SHP77 (cell line): Measurements from ENCODE around the gene CRISP3.
"Not testable (repeated sequence)": the region's sequence is repeated elsewhere in the genome, so short reads cannot be mapped to it uniquely, and the experiment has no call there.

Experiments used
- DNase-seq, 2 experiments: peaks; one replicate each; lab custom pipeline; 2025; lab: John Stamatoyannopoulos, UW

The CRISP3 gene

GRCh38 chr6:49744259-49744658 lies at the start of gene CRISP3:
CRISP3 (minus strand) TSS chr6:49744388; CDS start chr6:49744367, 21 bp downstream.
- no peak for DNase-seq

GRCh38 chr6:49790341-49790740 lies 46.2 kb upstream of the CRISP3 start:
- DNase-seq = no peak

- no peak for DNase-seq
Measured at GRCh38 chr6:49787176-49787575, 43.0 kb upstream of the CRISP3 start, which contains the start of gene PGK2. PGK2 (minus strand) TSS chr6:49787285; CDS start chr6:49787187, 98 bp downstream.

DNA sequence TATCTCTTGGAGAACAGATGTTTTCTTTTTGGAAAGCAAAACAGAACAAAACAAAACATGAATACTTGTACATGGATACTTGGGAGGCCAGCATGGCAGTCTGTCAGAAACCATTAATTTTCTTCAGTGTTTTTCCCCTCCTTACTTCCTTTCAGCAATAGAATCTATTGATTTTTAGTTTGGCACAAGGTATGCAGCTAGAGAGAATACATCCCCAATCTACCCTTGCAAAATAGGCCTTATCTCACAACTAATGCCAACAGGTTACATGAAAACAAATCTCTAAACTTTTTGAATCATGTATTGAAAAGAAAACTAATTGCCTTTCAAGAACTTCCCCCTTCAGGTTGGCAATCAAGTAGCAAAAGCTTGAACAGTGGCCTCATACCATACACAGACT lies 40.1 kb upstream of the CRISP3 start:
- no peak for DNase-seq

- no peak for DNase-seq
Measured at GRCh38 chr6:49782725-49783124, 38.5 kb upstream of the CRISP3 start.

DNA sequence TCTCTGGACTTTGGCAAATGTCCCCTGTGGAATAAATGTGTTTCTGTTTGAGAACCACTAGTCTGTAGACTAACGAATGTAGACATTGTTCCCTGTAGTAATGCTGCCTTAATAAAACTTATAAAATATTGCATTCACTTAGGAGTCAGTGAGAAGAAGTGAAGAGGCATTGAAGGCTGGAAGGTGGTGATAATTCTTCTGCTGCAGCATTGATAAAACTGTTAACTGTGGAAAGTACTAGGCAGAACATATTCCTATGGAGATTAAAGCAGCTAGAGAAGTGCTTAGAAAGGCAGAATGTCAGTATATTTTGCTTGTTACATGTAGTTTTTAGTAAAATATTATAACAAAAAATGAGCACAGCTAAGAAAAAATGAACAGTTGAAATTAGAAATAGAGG lies 38.1 kb upstream of the CRISP3 start:
- DNase-seq = no peak

DNA sequence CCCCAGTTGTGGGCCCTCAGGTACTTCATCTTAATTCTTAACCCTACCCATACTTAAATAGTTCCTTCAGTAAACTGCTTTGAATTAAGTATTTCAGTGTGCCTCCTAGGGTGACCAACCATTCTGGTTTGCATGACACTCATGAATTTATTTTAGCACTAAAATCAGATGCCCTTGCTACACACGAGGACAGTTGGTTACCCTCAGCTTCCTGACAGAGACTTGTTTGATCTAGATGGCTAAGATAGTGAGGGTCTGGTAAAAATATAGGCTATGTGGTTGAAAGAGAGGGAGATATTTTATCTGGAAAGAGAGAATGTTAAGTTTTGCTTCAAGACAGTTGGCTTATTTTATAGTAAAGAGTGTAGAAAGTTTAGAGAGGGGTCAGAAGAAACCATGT lies 32.3 kb upstream of the CRISP3 start:
- DNase-seq = no peak

DNA sequence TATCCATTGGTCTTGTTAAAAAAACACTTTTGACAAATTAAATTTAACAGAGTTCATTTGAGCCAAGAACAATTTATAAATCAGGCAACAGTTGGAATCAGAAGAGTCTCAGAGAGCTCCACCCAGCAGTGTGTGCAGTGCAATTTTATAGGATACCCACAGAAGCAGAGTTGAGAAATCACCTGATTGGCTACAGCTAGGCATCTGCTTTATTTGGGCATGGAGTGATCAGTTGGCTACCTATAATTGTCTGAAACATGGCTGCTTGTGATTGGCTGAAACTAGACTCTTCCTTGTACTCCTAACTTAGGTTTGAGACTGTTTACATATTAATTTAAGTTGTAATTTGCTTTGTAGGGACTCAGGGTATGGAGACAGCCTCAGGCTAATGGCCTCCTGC lies 30.9 kb upstream of the CRISP3 start:
- DNase-seq = no peak

DNA sequence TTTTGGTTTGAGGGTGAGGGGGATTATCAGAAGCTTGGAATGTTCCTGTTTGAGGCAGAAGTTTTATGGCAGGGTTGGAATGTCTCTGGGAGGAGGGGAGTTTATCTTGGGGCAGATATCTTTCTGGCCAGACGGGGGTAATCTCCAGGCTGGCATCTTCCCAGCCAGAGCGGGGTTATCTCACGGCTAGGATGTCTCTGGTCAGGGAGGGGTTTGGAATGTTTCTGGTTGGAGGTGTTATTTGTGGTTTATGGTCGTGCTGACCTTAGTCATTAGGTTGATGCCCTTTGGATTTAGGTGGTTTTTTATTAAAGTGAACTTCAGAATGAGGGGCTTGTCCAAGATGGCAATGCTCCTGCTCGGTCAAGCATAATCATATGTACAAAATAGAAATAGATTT lies 28.1 kb upstream of the CRISP3 start:
- DNase-seq = no peak

DNA sequence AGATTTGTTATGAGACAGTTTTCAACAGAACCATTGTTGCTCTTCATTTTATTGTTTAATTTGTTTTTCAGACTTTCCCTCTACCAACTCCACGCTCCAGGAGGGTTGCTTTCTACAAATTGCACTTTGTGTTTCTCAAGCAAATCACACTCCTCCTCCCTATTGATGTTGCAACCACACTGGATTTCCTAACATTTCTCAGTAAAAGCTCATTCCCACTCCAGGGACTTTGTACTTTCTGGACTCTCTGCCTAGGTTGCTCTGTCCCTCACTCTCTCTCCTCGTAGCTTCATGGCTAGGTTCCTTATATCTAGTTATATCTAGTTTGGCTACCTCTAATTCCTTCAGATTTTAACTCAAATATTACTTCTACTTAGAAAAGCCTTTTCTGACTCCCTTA lies 22.6 kb upstream of the CRISP3 start:
- no peak for DNase-seq

GRCh38 chr6:49764571-49765236 lies 20.5 kb upstream of the CRISP3 start:
- no peak for DNase-seq

DNA sequence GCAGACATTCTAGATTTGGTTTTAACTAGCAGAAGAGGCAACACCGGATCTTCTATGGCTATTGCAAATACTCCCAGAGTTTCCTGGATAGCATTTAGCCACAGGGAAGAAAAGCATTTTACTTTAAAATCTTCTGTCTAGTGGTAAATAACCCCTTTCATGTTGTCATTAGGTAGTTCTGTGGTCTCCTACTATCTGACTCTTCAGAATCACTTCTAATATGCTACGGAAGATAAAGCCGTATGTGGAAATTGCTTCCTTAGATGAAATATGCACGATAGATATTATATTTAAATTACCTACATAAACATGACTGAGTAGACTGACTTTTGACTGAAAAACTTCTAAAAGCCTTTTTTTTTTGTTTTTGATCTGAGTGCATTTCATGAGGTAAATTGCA lies 759 bp downstream of the CRISP3 start:
- DNase-seq = no peak

GRCh38 chr6:49739423-49739822 lies 4.8 kb downstream of the CRISP3 start:
- DNase-seq = peak in 1 of 2 experiments; percentile 1

DNA sequence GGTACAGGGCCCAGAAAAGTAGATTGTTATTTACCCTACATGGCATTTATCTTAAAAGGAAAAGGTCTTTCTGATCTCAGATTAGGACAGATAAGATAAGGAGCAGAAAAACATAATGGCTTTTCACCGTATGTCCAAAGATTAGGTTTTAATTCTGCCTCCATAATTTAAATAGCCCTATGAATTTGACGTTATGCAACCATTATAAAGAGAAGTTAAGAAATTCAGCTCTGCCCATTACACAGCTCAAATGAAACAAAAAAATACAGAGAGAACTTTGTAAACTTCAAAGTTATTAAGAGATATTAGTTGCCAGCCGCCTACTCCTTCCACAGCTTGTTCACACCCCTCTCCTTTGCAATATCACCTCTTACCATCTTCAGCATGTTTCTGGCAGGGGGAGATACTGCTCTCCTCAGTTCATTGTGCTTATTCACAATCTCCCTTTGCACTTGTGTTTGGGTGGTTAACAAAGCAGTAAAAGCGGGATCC lies 8.1 kb downstream of the CRISP3 start:
- DNase-seq = no peak

GRCh38 chr6:49733680-49734079 lies 10.5 kb downstream of the CRISP3 start:
- no peak for DNase-seq

- no peak for DNase-seq
Measured at GRCh38 chr6:49732781-49733180, 11.4 kb downstream of the CRISP3 start.

DNA sequence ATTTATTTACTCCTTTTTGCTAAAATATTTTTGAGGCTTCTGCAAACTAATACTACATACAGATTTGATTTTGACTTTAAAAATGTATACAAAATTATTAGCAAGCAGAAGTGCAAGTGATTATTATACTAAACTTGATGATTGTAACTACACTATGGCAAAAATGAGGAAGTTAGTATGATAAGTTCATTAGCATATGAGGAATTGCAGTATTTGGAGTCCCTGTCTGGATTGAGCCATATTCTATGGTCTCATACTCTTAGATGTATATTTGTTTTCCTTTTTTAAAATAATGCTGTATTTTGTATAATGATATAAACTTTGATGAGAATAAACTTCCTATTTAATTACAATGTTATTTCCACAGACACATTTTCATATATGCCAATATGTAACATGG lies 13.9 kb downstream of the CRISP3 start:
- DNase-seq = no peak

- DNase-seq = not testable (repeated sequence)
Measured at GRCh38 chr6:49723917-49724316, 20.3 kb downstream of the CRISP3 start.

DNA sequence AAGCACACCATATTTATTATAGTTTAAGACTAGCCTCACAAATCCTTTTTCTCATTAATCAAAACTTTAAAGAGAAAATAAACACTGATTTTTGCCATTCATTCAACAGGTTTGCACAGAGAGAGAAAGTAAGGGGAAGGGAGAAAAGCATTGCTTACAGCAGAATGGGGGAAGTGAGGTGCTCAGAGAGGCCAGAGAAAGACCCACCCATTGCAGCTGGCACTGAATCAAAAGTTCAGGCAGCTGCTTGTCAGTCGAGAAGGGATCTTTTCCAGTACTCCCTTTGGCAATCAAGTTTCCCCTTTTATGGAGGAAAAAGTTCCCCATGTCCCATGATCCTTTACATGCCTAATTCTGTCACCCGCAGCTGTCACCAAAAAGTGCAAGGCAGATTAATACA lies 22.9 kb downstream of the CRISP3 start:
- no peak for DNase-seq

DNA sequence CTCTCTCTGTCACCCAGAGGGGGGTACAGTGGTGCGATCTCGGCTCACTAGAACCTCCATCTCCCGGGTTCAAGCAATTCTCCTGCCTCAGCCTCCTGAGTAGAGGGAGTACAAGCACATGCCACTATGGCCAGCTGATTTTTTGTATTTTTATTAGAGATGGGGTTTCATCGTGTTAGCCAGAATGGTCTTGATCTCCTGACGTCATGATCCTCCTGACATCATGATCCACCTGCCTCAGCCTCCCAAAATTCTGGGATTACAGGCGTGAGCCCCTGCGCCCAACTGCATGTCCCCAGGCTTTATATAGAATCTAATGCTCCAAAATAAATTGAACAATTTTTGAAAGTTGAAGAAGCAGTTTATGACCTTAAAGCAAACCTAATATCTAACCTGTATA lies 23.8 kb downstream of the CRISP3 start:
- no peak for DNase-seq

GRCh38 chr6:49713346-49713745 lies 30.8 kb downstream of the CRISP3 start, which contains the start of gene CRISP2:
CRISP2 (minus strand) TSS chr6:49713543; CDS start chr6:49709196, 4,347 bp downstream.
- no peak for DNase-seq

DNA sequence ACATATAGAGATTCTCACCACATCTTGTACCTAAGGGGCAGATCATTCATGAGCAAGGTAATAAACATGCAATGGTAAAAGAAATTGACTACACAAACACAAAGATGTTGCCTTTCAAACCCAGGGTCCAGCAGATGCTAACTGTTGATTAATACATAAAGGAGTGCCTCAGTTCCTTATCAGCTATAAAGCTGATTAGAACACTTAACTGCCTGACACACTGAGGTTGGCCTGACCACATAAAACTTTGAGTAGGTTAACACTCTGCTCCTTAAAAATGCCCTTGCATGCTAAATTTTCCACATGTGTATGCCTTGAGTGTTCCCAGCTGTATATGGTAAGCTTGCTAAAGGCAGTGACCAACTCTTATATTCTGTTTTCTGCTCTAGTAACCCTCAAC lies 45.7 kb downstream of the CRISP3 start:
- no peak for DNase-seq

- no peak for DNase-seq
Measured at GRCh38 chr6:49693512-49693911, 50.7 kb downstream of the CRISP3 start.

DNA sequence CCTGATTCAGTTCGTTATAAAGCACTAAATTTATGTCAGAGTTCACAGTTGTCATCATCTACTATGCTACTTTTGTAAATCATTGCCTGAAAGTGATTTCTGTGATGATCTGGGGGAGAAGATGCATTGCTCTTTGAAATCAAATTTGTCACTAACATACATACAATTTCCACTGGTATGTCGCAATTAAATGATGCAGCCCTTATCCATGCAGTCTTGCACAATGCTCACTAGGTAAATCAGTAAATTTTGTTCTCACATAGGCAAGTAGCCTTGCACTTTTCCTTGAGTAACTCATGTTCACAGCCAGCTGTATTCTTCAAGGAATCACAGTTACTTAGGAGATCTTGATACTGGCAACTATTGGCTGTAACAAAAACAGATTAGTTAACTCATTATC lies 51.7 kb downstream of the CRISP3 start:
- no peak for DNase-seq
